GM18502 (cell line): ENCODE measurements around the gene CHCHD4.

Experiments
- ATAC-seq: cut with Tn5 transposase; IDR thresholded peaks from one replicate; pipeline ENCODE4 v1.9.1; 2021; ENCODE audit warnings: mild to moderate bottlenecking; ENCODE audit not compliant: unreplicated experiment, poor library complexity

The CHCHD4 gene

DNA sequence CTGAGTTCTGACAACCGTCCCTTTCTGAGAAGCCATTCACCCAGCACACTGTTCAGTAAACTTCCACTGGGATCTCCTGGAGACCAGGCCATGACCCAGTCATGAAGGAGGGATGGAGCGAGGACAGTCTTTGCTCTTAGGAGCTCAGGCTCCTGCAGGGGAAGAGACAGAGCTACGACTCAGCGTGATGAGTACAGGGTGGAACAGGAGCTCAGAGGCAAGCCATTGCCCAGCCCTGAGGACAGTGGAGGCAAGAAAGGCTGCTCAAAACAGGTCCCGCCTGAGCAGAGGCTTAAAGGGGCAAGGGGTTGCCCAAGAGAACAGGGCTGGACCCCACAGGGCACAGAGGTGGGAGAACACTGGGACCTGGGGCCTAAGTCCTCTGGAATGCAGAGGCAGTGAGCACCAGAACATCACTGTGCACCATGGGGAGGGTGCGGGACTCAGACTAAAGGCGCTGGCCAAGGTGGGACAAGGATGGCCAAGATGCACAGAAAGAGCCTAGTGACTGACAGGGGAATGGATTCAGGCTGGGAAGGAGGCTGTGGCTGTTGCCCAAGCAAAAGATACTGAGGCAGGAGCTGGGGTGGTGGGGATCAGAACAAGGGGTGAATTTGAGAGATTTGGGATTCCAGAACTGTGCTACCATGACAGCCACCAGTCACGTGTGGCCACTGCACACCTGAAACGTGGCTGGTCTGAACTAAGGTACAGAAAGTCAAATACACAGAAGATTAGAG, 26.0 kb upstream of the CHCHD4 start:
- no peak for ATAC-seq

DNA sequence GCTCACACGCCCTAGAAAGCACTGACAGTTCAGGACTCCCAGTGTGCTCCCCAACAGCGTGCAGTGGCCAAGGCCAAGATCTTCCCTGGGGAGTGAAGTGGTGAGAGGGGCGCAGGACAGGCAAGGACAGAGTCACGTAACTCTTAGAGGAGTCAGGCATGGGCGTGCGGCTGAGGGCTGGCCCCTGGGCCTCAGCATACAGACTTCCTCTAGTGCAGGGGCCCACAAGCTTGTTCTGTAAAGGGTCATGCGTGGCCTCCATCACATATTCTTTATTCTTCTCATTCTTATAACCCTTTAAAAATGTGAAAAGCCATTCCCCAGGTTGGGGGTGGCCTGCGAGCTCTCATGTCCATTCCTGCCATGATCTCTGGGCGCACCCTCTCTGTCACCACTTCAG, 25.4 kb upstream of the CHCHD4 start:
- no peak for ATAC-seq

DNA sequence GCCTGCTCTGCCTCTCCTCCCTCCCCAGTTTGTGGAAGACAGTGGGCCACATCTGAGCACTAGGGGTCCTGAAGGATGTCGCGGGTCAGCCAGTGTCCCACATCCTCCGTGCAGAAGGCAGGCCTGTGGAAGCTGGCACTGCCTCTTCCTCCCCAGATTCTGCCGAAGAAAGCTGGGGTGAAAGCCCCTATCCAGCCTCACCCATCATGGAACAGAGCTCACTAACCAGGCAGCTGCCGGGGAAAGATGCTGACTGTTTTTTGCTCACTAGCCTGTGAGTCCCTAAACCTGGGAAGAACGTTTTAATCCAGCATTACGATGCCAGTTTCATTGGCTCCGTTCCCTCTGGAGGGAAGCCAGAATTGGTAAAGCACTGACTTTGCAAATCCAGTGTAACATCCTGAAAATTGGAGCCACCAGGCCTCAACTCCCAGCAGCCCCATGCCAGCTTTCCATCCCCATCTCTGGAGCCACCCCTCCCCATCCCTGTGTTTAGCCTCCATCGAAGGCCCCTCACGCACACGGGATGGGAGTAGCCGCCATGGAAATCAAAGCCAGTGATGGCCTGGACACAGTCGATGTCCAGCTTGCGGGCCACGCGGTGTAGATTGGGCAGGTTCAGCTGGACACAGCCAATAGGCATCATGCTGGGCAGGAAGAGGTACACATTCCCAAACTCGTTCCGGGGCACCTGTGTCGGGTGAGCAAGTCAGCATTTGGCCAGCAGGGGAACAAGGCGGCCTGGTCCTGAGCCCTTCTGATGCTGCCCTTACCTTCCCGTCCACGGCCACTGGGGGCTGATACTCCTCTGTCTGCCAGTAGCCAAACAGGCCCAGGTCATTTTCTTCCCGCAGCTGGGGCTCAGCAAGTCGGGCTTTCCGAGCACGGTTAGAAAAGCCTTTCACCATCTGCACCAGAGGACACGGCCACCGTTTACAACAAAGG, 23.6 kb upstream of the CHCHD4 start:
- ATAC-seq, result no peak

- ATAC-seq, result no peak
Observed at GRCh38 chr3:14147617-14148016, 22.9 kb upstream of the CHCHD4 start.

DNA sequence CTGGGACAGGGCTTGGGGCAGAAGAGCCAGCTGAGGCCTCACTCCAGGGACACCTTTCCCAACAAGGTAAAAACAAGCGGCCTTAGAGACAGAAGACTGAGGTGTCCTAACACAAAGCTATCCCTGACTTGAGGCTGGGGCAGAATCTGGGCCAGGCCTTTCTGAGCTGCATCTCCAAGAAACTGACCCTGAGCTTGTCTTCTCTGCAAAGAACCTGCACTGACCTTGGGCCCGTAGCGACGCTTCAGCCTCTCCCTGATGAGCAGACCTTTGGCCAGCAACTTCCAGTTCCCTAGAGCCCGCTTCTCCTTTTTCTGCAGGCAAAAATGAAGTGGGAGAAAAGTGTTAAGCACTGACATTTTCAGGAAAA, 22.4 kb upstream of the CHCHD4 start:
- ATAC-seq, result no peak

DNA sequence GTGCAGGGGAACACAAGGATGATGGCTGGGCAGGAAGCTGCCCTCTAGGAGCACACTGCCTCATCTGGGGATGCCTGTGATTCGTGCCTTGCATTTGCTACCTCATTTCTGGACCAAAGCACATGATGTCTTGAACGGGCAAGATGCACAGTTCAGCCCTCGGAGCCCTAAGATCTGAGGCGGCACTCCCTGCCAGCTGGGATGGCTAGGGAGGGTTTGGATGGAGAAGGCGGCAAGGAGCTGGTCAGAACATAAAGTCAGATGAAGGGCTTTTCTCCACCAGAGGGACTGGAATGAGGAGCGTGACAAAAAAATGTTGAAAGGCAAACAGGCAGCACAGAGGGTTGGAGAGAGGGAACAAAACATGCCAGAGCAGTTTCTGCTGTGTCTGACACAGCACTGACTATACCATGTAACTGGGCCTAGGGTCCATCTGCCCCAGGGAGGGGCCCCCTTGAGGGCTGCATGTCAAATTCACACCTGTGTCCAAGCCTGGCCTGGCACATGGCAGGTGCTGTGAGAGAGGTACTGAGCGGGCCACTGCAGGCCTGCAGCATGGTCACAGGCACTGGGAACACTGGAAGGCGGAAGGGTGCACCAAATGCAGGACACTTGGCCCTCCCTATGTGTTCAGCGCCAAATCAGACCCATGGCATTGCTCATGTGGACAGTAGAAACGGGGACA, 21.9 kb upstream of the CHCHD4 start:
- ATAC-seq, result no peak

DNA sequence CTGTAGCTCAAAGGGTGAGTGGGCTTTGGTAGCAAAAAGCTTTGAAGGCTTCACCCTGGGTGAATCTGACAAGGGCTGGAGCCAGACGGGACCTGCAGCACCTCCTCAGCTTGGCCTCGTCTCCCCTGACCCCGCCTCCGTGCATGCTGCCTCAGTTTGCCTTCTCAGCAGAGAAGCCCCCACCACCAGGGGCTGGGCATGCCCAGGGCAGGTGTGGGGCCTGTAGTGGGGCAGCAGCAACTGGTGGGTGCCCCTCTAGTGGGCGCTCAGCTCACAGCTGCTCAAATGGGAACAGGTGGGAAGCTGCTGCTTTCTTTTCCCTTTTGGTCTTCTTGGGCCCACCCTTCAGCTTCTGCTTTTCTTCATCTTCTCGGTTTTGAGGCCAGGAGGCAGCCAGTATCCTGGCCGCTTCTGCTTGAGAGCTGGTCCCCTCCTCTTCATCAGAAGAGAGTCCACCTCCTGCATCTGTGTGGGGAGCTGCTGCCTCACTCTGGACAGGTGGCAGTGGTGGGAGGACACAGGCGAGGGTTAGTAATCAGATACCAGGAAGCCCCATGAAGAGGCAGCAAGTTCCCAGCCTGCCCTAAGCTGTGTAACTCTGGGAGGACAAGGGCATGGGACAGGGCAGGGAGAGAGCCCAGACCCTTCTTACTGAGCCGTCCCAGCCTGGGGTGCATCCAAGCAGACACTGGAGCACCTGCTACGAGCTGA, 21.2 kb upstream of the CHCHD4 start:
- ATAC-seq, result no peak

DNA sequence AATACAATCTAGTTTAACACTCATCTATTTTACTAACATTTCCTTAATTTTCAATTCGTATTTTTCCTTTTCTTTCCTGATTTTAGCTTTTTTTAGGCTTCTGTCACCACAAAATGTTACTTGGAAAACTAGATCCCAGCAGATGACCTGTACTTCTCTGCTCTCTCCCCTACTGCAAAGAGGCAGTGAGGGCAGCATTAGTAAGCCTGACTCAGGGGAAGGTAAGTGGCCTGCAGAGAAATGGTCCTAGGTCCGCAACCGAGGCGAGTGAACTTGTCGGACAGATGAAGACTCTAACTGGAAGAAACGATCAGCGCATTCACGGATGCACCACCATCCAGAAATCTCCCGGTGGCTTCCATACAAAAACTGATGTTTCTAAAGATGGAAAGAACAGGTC, 20.6 kb upstream of the CHCHD4 start:
- ATAC-seq, result no peak

GRCh38 chr3:14144423-14145075, 19.9 kb upstream of the CHCHD4 start:
- peak; percentile 98 for ATAC-seq

GRCh38 chr3:14143271-14144225, 18.9 kb upstream of the CHCHD4 start:
- no peak for ATAC-seq

DNA sequence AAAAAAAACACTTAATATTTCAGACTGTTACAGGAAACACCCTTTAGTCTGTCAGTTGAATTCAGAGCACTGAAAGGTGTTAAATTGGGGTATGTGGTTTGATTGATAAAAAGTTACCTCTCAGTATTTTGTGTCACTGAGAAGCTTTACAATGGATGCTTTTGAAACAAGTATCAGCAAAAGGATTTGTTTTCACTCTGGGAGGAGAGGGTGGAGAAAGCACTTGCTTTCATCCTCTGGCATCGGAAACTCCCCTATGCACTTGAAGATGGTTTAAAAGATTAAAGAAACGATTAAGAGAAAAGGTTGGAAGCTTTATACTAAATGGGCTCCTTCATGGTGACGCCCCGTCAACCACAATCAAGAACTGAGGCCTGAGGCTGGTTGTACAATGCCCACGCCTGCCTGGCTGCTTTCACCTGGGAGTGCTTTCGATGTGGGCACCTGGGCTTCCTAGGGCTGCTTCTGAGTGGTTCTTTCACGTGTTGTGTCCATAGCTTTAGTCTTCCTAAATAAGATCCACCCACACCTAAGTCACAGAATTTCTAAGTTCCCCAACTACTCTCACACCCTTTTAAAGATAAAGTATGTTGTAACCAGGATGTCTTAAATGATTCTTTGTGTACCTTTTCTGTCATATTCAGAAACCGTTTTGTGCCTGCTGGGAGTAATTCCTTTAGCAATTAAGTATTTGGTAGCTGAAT, 18.0 kb upstream of the CHCHD4 start:
- ATAC-seq, result no peak

GRCh38 chr3:14141602-14142341, 17.1 kb upstream of the CHCHD4 start:
- ATAC-seq, result no peak

GRCh38 chr3:14141144-14141543, 16.5 kb upstream of the CHCHD4 start:
- no peak for ATAC-seq

GRCh38 chr3:14140668-14141067, 16.0 kb upstream of the CHCHD4 start:
- no peak for ATAC-seq

DNA sequence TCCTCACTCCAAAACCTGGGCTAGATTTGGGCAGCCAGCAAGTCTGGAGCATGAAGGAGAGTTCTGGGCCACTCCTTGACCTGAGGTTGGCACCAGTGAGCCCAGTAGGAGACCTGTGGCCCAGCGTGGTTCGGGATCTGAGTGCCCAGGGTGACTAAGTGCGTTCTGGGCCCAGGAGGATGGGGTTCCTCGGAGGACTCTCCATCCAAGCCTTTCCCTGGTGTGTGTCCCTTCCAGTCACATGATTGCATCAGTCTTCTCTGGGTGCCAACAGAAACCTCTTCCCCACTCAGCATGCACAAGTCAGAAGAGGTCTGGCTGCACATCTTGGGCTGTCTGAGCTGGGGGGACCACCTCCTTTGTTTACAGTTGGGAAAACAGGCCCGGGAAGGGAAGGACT, 15.1 kb upstream of the CHCHD4 start:
- no peak for ATAC-seq

DNA sequence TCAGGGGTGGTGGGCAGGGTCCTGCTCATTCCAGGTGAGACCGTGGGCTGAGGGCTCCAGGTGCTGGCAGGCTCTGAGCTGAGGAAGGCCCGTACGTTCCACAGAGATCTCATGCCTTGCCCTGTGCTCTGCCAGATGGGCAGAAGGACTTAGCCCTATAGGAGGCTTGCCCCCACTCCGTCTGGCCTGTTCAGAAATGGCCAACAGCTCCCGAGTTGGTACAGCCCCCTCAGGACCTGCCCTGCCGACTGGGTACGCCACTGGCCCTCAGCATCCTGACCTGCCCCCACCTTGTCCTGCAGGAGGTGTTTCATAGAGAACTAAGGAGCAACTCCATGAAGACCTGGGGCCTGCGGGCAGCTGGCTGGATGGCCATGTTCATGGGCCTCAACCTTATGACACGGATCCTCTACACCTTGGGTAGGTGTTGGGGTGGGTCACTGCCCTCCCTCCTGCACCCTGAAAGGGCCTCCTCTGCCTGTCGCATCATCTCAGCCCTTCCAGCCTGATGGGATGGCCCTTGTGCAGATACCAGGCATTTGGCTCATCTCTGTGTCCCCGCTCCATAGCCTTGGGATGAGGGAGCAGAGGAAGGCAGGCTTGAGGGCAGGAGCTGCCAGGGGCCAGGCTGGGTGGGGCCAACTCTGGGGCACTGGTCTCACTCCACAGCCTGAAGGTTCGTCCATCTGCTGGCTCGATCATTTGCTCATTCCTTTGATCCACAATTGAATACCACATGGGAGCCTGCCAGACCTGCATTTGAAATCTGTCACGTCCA, 14.4 kb upstream of the CHCHD4 start:
- no peak for ATAC-seq
